Keratinocyte (primary cell): ENCODE data around the gene CCDC9B. TPM values are rescaled to one million over a fixed set of nuclear protein-coding genes. Genes with fewer than 3 reads are reported as not detected.

Experiments used
- DNase-seq: peaks from one replicate; pipeline ENCODE4 v3.0.0-alpha.2; 2011; ENCODE audit warnings: low read depth, missing footprints, low spot score
- FAIRE-seq: peaks from 2 replicates; lab custom pipeline; 2011; peaks lifted over from hg19 to GRCh38; lab: Jason Lieb, UNC
- H2AFZ ChIP-seq: 2 replicates; pipeline ENCODE4 v1.6.0; 2012; ENCODE audit warnings: low read length, control low read depth, inconsistent platforms; ENCODE audit not compliant: control insufficient read depth
- H3K27ac ChIP-seq: 2 replicates; pipeline ENCODE4 v1.5.1; 2011; ENCODE audit warnings: low read length; ENCODE audit not compliant: control insufficient read depth, insufficient read depth
- H3K27me3 ChIP-seq: 3 replicates; pipeline ENCODE4 v1.6.0; 2011; ENCODE audit warnings: low read length; ENCODE audit not compliant: control insufficient read depth, insufficient read depth; ENCODE audit errors: extremely low read depth
- H3K36me3 ChIP-seq, 2 experiments: 2 replicates in 1 of 2; 3 replicates in 1 of 2; pipeline ENCODE4 v1.5.1; 2011; ENCODE audit warnings: low read length in 2 of 2, mild to moderate bottlenecking in 1 of 2; ENCODE audit not compliant: control insufficient read depth in 2 of 2, insufficient read depth in 2 of 2; ENCODE audit errors: extremely low read depth in 1 of 2
- H3K4me1 ChIP-seq: 3 replicates; pipeline ENCODE4 v1.5.1; 2011; ENCODE audit warnings: low read length; ENCODE audit not compliant: control insufficient read depth, insufficient read depth; ENCODE audit errors: extremely low read depth
- H3K4me2 ChIP-seq: 3 replicates; pipeline ENCODE4 v1.6.0; 2011; ENCODE audit warnings: low read depth, low read length; ENCODE audit not compliant: control insufficient read depth, insufficient read depth; ENCODE audit errors: extremely low read depth
- H3K4me3 ChIP-seq, 3 experiments: fragments of 200-600 bp in 1 of 3; sonication (generic) in 1 of 3; 2 replicates in 2 of 3; 3 replicates in 1 of 3; pipeline ENCODE4 v1.5.1; 2011 to 2016; ENCODE audit warnings: low read length in 3 of 3, mild to moderate bottlenecking in 3 of 3, control low read depth in 2 of 3, inconsistent platforms in 1 of 3, low read depth in 1 of 3, mixed read lengths in 1 of 3, mixed run types in 1 of 3, moderate library complexity in 1 of 3; ENCODE audit not compliant: control insufficient read depth in 2 of 3, insufficient read depth in 2 of 3; ENCODE audit errors: extremely low read depth in 1 of 3
- H3K79me2 ChIP-seq: 2 replicates; pipeline ENCODE4 v1.6.0; 2012; ENCODE audit warnings: low read length; ENCODE audit not compliant: control insufficient read depth, insufficient read depth
- H3K9ac ChIP-seq: 3 replicates; pipeline ENCODE4 v1.6.0; 2011; ENCODE audit warnings: low read length; ENCODE audit not compliant: control insufficient read depth, insufficient read depth; ENCODE audit errors: extremely low read depth
- H3K9me1 ChIP-seq: 3 replicates; pipeline ENCODE4 v1.6.0; 2011; ENCODE audit warnings: low read length; ENCODE audit not compliant: control insufficient read depth, insufficient read depth; ENCODE audit errors: extremely low read depth
- H3K9me3 ChIP-seq: 2 replicates; pipeline ENCODE4 v1.5.1; 2012; ENCODE audit warnings: low read depth, low read length; ENCODE audit not compliant: control insufficient read depth
- H4K20me1 ChIP-seq: 3 replicates; pipeline ENCODE4 v1.6.0; 2011; ENCODE audit warnings: low read length; ENCODE audit not compliant: control insufficient read depth, insufficient read depth; ENCODE audit errors: extremely low read depth
- CTCF ChIP-seq, 3 experiments: IDR thresholded peaks in 1 of 3; conservative IDR thresholded peaks in 1 of 3; optimal IDR thresholded peaks in 1 of 3; 2 replicates in 2 of 3; 3 replicates in 1 of 3; pipeline versions ENCODE3 to v1.5.1; 2011; ENCODE audit warnings: low read length in 3 of 3, mild to moderate bottlenecking in 3 of 3, moderate library complexity in 2 of 3, control low read depth in 1 of 3, inconsistent platforms in 1 of 3; ENCODE audit not compliant: insufficient read depth in 2 of 3; ENCODE audit errors: extremely low read depth in 1 of 3
- EZH2 ChIP-seq: IDR thresholded peaks from one replicate; pipeline ENCODE4 v1.6.1; 2012; ENCODE audit warnings: inconsistent platforms, mild to moderate bottlenecking, low read length, moderate library complexity
- dilution Hi-C: fragments of 300-500 bp; cut with MboI; formaldehyde crosslinking; loops from one replicate; pipeline ENCODE4 v1.7.0; 2020; ENCODE audit warnings: low sequenced_read_pairs; ENCODE audit not compliant: extremely low pct_ligation_motif_present
- polyA plus RNA-seq, 5 experiments: library from polyadenylated mRNA; depleted of rRNA in 3 of 5; stranded (reverse) in 3 of 5; stranded (forward) in 1 of 5; unstranded in 1 of 5; fragments of >200 nt; gene quantifications; 1 replicate in 1 of 5; 2 replicates in 3 of 5; 3 replicates in 1 of 5; pipeline versions ENCODE4 v1.2.1 to v1.2.3, GENCODE V29; 2011 to 2012; ENCODE audit warnings: missing spikeins in 2 of 5, low read depth in 1 of 5, low replicate concordance in 1 of 5

CCDC9B gene
- polyA plus RNA-seq, 1 donor (not counting 4 experiments of a cell fraction or from before 2014, with no cell fraction given), result 9.6 TPM

- DNase-seq, result no peak
- no peaks in the 10 kb centered on the region for H3K9me3 ChIP-seq
- no peaks in the 10 kb centered on the region for H3K79me2 ChIP-seq
- no peak for TF ChIP-seq EZH2
- no peak overlapping the region for H2AFZ ChIP-seq
- H3K36me3 ChIP-seq, result no peaks in the 10 kb centered on the region
- H3K4me3 ChIP-seq, result no peak overlapping the region
- H3K9ac ChIP-seq, result no peak overlapping the region
- no peaks in the 10 kb centered on the region for H3K9me1 ChIP-seq
- no peaks in the 10 kb centered on the region for H4K20me1 ChIP-seq
- dilution Hi-C loops, result no loop called here
- no peak overlapping the region for H3K27ac ChIP-seq
- FAIRE-seq, result no peak
- H3K4me2 ChIP-seq, result no peak overlapping the region
- H3K4me1 ChIP-seq, result peaks cover 6% of the 10 kb centered on the region
- H3K27me3 ChIP-seq, result no peaks in the 10 kb centered on the region
These were observed 8.4 kb upstream of the CCDC9B start for GRCh38 chr15:40349163-40349562.

GRCh38 chr15:40348474-40348870 lies 7.7 kb upstream of the CCDC9B start:
- Histone ChIP-seq H3K4me1 (peaks cover 13% of the 10 kb centered on the region), H4K20me1 (no peaks in the 10 kb centered on the region), H3K27me3 (no peaks in the 10 kb centered on the region), H3K9me1 (no peaks in the 10 kb centered on the region), H3K9ac (no peak overlapping the region), H3K4me2 (no peak overlapping the region), H3K4me3 (no peak overlapping the region), H2AFZ (no peak overlapping the region), H3K9me3 (no peaks in the 10 kb centered on the region), H3K79me2 (no peaks in the 10 kb centered on the region), H3K36me3 (no peaks in the 10 kb centered on the region), H3K27ac (no peak overlapping the region)
- no peak for FAIRE-seq
- TF ChIP-seq CTCF (optimal IDR thresholded peaks at IDR 0.05 in 1 of 3, IDR thresholded peaks at IDR 0.05 in 1 of 3, conservative IDR thresholded peaks at IDR 0.05 in 1 of 3; ENCODE audit: extremely low read depth in 1 of 3, insufficient read depth in 2 of 3, low read length in 3 of 3) (no peak), EZH2 (no peak)
- dilution Hi-C loops, result no loop called here
- no peak for DNase-seq
